ENCODE measurements around the gene ADCY1.

The ADCY1 gene

GRCh38 chr7:45623157-45623556 is 49.0 kb downstream of the ADCY1 start:
- no peak for DNase-seq (ENCODE audit: extremely low read depth in 1 of 2, low read depth in 1 of 2)

GRCh38 chr7:45623740-45624391 is 49.7 kb downstream of the ADCY1 start:
- no peak for DNase-seq (ENCODE audit: extremely low read depth in 1 of 2, low read depth in 1 of 2)

GRCh38 chr7:45624392-45624760 is 50.2 kb downstream of the ADCY1 start:
- no peak for DNase-seq (ENCODE audit: extremely low read depth in 1 of 2, low read depth in 1 of 2)

GRCh38 chr7:45625067-45625466 is 50.9 kb downstream of the ADCY1 start:
- no peak for DNase-seq (ENCODE audit: extremely low read depth in 1 of 2, low read depth in 1 of 2)

GRCh38 chr7:45625714-45626440 is 51.7 kb downstream of the ADCY1 start:
- no peak for DNase-seq (ENCODE audit: extremely low read depth in 1 of 2, low read depth in 1 of 2)

- DNase-seq (ENCODE audit: extremely low read depth in 1 of 2, low read depth in 1 of 2): no peak
These were observed 52.6 kb downstream of the ADCY1 start for GRCh38 chr7:45626441-45627430.

GRCh38 chr7:45627691-45628456 is 53.7 kb downstream of the ADCY1 start:
- no peak for DNase-seq (ENCODE audit: extremely low read depth in 1 of 2, low read depth in 1 of 2)

GRCh38 chr7:45631569-45631968 is 57.4 kb downstream of the ADCY1 start:
- DNase-seq (ENCODE audit: extremely low read depth in 1 of 2, low read depth in 1 of 2): no peak

GRCh38 chr7:45636733-45637132 is 62.6 kb downstream of the ADCY1 start:
- DNase-seq (ENCODE audit: extremely low read depth in 1 of 2, low read depth in 1 of 2): no peak

GRCh38 chr7:45638916-45639315 is 64.7 kb downstream of the ADCY1 start:
- no peak for DNase-seq (ENCODE audit: extremely low read depth in 1 of 2, low read depth in 1 of 2)

- DNase-seq (ENCODE audit: extremely low read depth in 1 of 2, low read depth in 1 of 2): no peak
These were observed 67.9 kb downstream of the ADCY1 start for GRCh38 chr7:45642044-45642443.

- no peak for DNase-seq (ENCODE audit: extremely low read depth in 1 of 2, low read depth in 1 of 2)
These were observed 69.5 kb downstream of the ADCY1 start for GRCh38 chr7:45643630-45644029.

- no peak for DNase-seq (ENCODE audit: extremely low read depth in 1 of 2, low read depth in 1 of 2)
These were observed 70.1 kb downstream of the ADCY1 start for GRCh38 chr7:45644237-45644636.

GRCh38 chr7:45645141-45645969 is 71.2 kb downstream of the ADCY1 start:
- no peak for DNase-seq (ENCODE audit: extremely low read depth in 1 of 2, low read depth in 1 of 2)

- no peak for DNase-seq (ENCODE audit: extremely low read depth in 1 of 2, low read depth in 1 of 2)
These were observed 72.1 kb downstream of the ADCY1 start for GRCh38 chr7:45646207-45646821.

- DNase-seq (ENCODE audit: extremely low read depth in 1 of 2, low read depth in 1 of 2): no peak
These were observed 73.0 kb downstream of the ADCY1 start for GRCh38 chr7:45646996-45647825.

- DNase-seq (ENCODE audit: extremely low read depth in 1 of 2, low read depth in 1 of 2): no peak
These were observed 74.0 kb downstream of the ADCY1 start for GRCh38 chr7:45647967-45648670.

GRCh38 chr7:45648671-45648995 is 74.5 kb downstream of the ADCY1 start:
- no peak for DNase-seq (ENCODE audit: extremely low read depth in 1 of 2, low read depth in 1 of 2)
